Measurements from ENCODE around the gene SLC39A11.
"Not testable (repeated sequence)": the region's sequence is repeated elsewhere in the genome, so short reads cannot be mapped to it uniquely, and the experiment has no call there.

Gene SLC39A11

DNA sequence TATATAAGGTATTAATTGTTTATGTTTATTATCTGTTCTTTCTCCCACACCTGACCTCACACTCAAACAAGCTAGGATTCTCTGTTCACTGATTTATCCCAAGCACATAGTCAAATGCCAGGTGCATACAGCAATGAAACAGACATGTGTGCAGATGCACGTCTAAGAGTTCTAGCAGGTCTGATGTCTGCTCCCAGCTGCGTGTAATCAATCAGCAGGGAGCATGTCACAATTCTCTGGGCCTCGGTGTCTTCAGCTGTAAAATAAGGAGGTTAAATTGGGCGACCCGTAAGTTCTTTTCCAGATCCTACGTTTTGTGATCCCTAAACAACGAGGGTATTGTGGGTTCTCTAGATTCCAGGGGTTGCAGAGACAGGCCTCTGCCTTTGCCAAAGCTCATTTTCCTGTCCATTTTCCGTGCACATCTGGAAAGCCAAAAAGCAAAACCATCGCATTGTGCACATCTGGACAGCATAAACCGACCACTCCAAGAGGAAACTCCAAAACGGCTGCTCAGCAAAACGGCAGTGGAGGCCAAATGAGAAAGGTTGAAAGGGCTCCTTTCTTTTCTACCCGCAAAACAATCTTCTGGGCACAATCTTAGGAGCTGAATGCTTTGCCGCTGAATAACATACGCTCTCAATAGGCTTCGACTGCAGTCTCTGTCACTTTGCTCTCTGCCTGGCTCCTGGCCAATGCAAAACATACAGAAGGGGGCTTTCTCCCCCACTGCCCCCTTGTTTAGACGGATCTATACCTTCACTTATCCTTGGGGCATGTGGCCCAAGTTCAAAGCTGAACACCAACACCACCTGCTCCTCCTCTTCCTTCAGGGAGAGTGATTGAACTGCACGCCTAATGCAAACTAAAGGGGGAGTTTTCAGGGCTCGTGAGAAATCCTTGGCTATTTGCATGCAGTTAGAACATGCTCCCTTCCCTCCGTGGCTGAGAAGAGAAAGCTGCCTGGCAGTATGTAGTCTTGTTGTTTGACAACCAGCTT, 426.3 kb downstream of the SLC39A11 start:
- DNase-seq = no peak

DNA sequence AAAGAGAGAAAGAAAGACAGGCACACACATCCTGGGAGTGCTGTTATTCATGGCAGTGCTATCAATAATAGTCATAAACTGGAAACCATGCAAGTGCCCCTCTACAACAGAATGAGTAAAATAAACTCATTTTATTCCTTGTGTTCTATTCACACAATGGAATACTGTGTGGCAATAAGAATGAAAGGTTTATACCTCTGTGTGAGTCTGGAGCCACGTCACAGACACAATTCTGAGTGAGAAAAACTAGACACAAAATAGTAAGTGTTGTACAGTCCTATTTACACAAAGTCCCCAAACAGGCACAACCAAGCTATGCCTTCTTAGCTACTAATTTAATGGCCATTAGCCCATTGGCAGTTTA, 429.7 kb downstream of the SLC39A11 start:
- DNase-seq = no peak

DNA sequence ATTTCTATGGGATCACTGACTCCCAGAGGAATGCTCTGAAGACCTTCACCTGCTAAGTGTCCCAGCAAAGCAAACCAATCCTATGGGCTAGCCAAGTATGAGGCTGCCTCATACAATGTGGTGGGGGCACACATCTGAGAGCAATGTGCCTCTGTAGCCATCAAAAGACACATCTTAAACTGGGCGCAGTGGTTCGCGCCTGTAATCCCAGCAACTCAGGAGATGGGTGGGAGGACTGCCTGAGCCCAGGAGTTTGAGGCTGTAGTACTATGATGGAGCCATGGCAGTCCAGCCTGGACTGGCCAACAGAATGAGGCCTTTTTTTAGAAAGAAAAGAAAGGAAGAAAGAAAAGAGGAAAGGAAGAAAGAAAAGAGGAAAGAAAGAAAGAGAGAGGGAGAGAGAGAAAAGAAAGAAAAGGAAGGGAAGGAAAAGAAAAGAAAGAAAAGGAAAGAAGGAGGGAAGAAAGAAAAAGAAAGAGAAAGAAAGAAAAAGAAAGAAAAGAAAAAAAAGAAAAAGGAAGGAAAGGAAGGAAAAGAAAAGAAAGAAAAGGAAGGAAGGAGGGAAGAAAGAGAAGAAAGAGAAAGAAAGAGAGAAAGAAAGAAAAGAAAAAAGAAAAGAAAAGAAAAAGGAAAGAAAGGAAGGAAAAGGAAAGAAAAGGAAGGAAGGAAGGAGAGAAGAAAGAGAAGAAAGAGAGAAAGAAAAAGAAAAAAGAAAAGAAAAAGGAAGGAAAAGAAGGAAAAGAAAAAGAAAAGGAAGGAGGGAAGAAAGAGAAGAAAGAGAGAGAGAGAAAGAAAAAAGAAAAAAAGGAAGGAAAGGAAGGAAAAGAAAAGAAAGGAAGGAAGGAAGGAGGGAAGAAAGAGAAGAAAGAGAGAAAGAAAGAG, 430.3 kb downstream of the SLC39A11 start:
- no peak for DNase-seq

DNA sequence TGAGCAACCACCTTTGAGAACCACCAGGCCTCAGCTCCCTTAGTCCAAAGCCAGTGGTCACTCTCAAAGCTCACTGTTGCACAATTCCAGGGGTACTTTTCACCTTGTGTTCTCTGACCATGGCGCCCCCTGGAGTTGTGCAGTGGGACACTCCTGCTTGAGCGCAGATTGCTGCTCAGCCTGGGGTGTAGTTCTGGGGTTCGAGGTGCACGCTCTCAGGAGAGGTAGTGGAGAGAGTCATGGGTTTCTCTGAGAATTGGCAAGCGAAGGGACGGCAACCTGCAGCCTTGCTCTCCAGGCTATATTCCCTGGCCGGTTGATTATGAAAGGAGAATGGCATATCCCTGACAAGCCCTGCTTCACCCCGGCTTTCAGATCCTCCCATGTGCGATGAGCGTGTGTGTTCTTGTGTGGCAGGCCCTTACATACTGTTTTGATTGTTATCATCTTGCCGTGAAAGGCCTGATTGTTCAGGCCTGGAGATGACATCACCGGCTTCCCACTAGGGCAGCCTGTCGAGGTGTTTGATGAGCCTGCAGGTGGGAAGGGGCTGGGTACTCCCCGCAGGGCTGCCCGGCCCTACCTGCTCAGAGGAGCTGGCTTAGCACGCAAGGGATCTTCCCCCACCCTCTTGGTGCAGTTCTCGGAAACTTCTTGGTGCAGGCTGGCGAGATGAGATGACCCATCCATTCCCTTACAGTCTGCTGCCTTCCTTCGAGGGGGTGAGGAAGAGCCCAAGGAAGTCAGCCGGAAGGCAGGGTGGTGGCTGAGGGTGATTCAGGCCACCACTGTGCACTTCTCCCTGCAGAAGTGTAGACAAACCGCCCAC, 431.2 kb downstream of the SLC39A11 start:
- DNase-seq = no peak

DNA sequence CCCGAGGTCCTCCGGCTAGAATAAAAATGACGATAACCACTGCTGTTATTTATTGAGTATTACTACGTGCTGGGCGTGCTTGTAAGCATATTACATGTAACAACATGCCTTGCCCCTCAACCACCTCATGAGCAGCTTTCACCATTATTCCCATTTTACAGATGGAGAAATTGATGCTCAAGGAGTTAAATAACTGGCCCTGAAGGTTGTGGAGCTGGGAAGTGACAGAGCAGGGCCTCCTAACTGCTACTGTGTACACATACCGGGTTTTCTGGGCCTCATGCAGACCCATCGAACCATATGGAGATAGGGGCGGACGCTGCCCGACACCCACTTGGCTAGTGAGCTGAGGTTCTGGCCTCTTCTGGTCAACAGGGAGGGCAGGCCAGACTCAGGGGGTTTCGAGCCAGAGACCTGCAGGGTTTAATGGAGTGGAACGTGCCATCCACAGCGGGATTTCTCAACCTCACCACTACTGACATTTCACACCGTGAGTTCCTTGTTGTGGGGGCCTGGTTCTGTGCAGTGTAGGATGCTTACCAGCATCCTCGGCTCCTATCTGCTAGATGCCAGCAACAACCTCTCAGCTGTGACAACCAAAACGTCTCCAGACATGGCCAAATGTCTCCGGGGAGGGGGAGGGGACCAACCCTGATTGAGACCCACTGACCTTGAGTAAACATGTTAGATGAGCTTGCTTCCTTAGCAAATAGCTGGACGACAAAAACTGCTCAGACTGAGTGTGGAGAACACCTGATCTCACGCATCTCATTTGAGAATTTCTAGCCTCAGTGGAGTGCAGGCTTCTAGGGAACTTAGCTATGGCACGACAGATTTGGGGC, 432.0 kb downstream of the SLC39A11 start:
- DNase-seq = no peak

DNA sequence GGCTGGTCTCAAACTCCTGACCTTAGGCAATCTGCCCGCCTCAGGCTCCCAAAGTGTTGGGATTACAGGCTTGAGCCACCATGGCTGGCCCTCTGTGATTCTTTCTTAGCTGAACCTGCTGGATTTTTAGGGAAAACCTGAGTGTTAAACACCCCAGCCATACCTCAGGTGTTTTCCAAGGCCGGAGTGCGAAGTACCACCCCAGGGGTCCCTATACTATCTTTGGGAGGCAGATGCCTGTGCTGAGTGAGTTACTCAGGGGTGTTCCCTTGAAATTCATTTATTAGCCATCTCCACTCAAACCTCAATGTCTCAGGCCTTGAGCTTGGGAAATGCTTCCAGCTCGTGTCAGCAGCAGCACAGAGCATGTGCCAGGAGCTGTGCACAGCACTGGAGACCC, 432.7 kb downstream of the SLC39A11 start:
- DNase-seq = no peak

DNA sequence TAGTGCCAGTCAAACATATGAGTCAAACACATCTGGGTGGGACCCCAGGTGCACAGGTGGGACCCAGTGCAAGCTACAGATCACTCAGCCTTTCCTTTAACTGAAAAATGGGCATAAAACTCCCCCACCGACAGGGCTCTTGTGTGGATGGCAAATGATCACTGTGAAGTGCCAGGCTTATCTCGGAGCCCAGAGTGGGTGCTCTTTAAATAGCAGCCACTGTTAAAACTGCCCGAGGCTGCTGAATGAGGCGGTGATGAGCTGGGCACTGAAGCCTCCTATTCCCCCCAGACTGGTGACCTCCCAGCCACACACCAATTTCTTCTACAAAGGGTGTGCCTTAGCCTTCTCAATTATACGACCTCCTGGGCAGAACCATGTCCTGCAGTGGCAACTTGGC, 433.8 kb downstream of the SLC39A11 start:
- DNase-seq = no peak

DNA sequence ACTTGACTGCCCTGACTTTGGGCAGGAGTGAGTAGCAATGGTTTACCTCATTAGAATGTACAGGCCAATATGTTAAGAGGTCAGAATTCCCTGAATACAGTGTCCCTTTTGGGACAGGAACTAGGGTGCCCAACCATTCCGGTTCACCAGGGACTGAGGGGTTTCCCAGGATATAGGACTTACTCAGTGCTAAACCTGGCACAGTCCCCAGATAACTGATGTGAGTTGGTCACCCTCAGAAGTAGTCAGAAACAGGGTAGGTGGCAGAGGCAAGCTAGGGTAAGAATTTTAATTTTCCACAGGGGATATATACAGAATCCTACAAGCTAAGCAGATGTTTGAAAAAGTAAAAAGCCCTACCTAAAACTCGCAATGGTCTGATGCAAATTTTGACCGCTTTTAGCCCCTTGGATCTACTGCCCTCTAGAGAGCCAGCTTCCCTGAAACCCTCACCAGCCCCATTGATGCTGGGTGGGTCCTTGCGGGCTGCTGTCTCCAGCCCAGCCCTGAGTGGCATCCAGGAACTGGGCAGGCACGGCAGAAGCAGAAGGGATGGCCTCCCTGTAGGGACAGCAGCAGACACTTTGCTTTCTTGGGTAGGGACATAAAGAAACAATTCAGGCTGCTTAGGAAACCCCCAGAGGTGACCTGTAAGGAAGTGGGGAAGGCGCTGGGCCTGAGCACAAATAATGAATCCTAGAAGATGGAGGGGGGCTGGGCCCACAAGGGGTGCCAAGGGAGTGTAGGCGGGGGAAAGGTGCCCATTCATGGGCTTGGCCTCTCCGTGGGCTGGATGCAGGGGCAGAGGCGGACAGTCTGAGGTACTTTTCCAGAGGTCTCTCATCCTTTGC, 434.8 kb downstream of the SLC39A11 start:
- DNase-seq = peak; percentile 31

DNA sequence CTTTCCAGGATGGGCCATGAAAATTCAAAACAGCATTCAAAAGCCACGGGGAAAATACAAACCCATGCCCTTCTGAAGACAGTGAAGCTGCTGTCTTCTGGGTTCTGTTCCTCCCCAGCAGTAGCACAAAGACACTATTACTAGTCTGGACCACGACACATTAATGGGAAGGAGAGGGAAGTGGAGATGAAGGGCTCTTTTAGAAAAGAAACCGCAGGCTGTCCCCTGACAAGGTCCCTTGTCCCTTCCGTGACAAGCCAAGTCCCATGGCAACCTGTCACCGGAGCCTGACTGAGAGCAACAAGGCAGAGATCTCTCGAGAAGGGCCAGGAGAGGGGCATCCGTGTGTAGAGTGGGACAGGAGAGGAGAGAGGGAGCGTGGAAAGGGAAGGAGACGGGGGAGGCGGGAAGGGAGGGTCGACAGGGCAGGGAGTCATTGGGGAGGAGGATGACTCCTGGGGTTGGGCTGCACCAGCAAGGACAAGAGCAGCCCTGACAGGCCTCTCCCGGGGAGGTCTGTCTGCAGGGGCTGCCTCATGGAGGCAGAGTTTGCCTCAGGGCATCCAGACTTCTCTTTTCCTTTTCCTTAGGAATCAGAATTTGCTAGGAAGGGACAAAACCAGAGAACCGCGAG, 436.2 kb downstream of the SLC39A11 start:
- no peak for DNase-seq

DNA sequence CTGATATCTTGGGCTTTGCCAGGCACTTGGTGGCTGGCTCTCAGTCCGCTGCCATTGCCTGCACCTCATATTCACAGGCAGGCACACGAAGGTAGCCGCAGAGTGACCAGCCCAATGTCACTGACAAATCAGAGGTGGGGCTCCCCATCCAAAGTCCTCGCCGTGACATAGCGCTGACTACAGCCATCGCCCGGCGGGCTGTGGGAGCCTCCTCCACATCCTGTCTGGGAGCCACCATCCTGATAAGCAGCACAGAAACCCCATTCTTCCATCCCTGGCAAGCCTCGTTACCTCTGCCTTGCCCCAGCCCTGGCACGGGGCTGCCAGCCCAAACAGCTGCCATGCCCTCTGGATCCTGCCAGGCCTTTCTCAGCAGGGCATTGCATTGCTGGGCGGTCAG, 437.8 kb downstream of the SLC39A11 start:
- DNase-seq = no peak

DNA sequence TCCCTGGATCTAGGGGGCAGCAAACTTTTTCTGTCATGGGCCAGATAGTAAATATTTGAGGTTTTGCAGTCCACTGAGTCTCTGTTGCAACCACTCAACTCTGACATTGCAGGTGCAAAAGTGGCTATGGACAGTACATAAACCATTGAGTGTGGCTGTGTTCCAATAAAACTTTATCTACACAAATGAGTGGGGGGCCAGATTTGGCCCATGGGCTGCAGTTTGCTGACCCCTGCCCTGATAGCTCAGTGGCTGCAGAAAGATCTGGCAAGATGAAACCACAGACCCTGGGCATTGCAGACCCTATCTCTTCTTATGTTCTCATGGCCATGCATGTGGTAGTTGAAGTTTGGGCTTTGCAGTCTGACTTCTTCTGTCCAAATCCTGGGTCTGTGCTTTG, 440.5 kb downstream of the SLC39A11 start:
- DNase-seq = no peak

DNA sequence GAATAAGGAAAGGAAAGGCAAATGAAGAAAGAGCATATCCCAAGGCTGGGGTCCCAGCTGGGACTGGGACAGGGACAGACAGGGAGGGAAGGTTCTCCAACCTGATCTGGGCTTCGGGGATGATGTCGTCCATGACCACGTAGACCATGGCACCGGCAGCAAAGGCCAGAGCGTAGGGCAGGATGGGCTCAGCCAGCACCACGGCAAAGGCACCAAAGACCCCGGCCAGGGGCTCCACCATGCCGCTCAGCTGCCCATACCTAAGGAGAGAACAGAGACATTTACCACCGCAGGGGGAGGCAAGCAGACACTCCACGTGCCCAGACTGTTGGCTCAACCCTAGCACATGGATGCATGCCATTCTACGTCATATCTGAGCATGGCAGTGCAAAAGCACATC, 443.8 kb downstream of the SLC39A11 start:
- no peak for DNase-seq

DNA sequence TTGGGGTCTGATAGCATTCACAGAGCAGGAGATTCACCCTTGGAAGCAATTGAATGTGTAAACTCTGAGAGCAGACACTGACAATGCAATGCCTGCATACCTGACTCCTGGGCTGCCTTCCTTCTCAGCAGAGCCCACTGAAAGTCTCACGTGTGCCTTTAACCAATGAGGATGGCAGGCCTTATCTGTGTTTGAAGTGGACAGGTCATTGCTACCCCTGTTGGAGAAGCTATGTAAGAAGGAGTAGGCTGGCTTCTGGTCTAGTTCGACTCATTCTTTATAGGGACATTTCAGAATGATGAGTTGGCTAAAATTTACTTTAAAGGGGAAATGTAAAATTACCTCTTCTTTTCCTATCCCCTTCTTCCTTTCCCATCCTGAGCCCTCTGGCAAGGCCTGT, 446.3 kb downstream of the SLC39A11 start:
- DNase-seq = no peak

DNA sequence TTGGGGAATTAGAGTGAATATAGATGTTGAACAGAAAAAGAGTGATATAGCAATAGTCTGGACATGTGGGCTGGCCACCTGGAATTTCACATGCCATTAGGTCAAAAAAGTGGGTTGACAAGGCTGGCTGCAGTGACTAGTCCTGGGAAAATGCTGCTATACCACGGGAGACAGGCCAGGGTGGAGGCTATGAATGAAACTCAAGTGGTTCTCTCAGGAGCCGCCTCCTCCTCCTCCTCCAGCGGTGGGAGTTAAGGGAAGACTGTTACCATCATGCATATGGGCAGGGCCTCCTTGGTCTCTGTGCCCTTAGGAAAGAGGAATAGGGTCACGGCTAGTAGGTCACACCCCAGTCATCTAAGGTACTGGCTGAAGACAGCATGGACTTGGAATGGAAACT, 448.0 kb downstream of the SLC39A11 start:
- no peak for DNase-seq

DNA sequence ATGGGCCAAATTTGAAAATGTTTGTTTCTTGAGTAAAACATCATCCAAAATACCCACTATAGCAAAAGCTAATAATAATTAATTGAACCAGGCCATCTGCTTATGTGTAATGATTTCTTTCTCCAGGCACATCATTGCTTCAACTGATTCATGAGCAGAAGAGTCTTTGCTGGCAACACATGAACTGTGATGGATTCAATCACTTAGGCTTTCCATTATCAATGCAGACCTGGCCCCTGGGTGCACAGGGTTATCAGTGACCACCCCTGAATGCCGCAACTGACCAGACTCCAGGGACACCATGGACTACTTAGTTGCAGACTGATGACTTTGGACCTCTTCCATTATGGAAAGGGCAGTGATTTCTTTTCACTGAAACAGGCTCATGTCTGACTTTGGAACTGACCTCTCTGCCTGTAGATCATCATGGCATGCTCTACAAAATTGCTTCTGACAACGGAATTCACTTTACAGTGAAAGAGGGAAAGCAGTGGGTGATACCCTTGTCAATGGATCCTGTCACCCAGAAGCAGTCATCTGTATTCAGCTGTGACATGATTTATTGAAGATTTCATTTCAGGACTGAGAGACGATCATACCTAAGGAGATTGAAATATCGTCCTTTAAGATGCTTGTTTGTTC, 448.8 kb downstream of the SLC39A11 start:
- DNase-seq = no peak

DNA sequence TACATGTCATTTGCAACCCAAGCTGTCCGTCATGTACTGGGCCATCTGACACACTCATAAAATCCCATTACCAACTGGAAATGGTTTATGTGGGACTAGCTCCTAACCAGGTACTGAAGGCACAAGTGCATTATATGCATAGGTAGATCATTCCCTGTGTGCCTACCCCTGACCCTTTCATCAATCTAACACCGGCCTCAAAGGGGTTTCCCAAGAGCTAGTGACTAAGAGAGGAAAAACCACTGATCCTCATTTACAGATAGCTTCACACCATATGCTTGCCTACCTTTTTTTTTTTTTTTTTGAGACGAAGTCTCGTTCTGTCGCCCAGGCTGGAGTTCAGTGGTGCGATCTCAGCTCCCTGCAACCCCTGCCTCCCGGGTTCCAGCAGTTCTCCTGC, 449.8 kb downstream of the SLC39A11 start:
- no peak for DNase-seq

DNA sequence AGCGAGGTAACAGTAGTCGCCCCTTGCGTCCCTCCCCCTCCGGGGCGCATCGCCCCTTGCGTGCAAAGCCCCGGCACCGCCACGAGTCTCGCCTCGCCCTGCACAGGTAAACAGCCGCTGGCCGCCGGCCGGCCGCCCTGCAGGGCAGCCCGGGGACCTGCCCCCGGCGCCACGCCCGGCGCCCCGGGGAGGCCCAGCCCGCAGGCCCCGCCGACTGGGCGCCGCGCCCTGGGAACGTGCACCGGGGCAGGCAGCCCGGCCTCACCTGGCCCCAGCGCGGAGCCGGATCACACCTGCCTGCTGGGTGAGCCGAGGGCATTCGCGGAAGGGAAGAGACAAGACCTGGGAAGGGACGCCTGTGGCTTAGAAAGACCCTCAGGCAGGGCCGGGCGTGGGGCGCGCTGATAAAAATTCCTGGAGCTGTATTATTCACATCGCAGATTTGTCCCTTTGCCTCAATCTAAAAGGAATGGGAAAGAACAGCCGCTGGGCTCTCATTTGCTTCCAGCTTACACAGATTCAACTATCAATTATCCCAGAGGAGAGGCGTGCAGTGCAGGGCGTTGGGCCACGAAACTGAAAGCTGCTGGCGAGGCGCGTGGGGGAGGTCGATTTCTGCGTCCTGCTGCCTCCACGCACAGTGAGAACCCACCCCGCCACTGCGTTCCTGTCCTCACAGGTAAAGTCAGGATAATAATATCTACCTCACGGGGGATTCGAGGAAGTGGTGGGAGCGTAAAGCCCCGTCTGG, 451.9 kb downstream of the SLC39A11 start:
- DNase-seq = no peak

DNA sequence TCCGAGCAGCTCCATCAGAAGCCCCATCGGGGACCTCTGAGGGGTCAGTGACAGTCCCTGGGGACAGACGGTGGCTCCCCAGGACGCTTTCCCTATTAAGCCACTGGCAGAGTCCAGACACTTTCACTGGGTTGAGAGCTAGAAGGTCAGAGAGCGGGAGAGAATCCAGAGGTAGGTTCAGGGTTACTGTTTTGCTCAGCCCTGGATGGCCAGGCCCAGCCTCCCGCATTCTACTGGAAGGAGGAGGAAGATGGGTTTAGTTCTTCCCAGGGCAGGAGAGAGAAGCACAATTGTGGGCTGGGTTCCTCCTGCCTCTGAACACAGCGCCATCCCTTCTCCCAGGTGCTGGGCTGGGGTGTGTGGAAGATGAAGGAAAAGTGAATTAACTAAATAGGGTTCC, 452.8 kb downstream of the SLC39A11 start:
- DNase-seq = no peak

DNA sequence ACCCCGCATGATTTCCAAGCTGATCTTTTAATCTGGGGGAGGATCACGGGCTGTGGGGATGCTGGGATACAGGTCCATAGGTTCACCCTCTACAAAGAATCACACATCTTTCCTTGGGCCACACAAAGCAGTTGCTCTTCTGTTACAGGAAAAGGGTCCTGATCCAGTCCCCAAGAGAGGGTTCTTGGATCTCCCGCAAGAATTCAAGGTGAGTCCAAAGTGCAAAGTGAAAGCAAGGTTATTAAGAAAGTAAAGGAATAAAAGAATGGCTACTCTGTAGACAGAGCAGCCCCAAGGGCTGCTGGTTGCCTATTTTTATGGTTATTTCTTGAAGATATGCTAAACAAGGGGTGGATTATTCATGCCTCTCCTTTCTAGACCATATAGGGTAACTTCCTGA, 453.6 kb downstream of the SLC39A11 start:
- not testable (repeated sequence) for DNase-seq
